Motor neuron (in vitro differentiated cells): ENCODE results near the gene ZMYND8. TPM values are rescaled to one million over a fixed set of nuclear protein-coding genes. Genes with fewer than 3 reads are reported as not detected.
"Not testable (repeated sequence)": the region's sequence is repeated elsewhere in the genome, so short reads cannot be mapped to it uniquely, and the experiment has no call there.

Experiments
- ATAC-seq, 8 experiments: fragments of 200-7000 bp; cut with Tn5 transposase; replicated peaks in 6 of 8; 2 replicates each; pipeline ENCODE4 v1.8.0; 2021; ENCODE audit warnings: mild to moderate bottlenecking in 8 of 8, moderate library complexity in 8 of 8
- H3K27ac ChIP-seq, 2 donors: fragments of 250-450 bp; sonication (Bioruptor Pico); 2 replicates each; pipeline ENCODE4 v1.9.0; 2021; ENCODE audit warnings: antibody characterized with exemption in 2 of 2, mild to moderate bottlenecking in 2 of 2, moderate library complexity in 1 of 2
- H3K4me1 ChIP-seq, 2 donors: fragments of 250-450 bp; sonication (Bioruptor Pico); replicated peaks in 1 of 2; 2 replicates each; pipeline ENCODE4 v1.6.1; 2021; ENCODE audit warnings: antibody characterized with exemption in 2 of 2, mild to moderate bottlenecking in 2 of 2, moderate library complexity in 1 of 2
- H3K4me3 ChIP-seq, 5 donors: fragments of 250-450 bp; sonication (Bioruptor Pico); 2 replicates each; pipeline ENCODE4 v1.9.0; 2021; ENCODE audit warnings: antibody characterized with exemption in 5 of 5, mild to moderate bottlenecking in 5 of 5, moderate library complexity in 4 of 5
- WGBS, 10 experiments: fragments of 450-650 bp; shearing (Covaris generic); methylation state at CpG; one replicate each; pipeline ENCODE4 v1.0.0; 2022; 5-methylcytosine and 5-hydroxymethylcytosine counted together
- in situ Hi-C, 9 experiments: fragments of 400-800 bp; cut with MboI; loops; one replicate each; pipeline ENCODE4 v1.15.0; 2021; ENCODE audit warnings: low sequenced_read_pairs in 9 of 9, low pct_unique_long_range_greater_than_20kb in 2 of 9; ENCODE audit not compliant: unreplicated experiment in 9 of 9
- total RNA-seq, 8 experiments: library from RNA; unstranded; fragments of 300-600 nt; gene quantifications; 2 replicates each; pipeline versions ENCODE4 v1.2.3 to v1.2.4, GENCODE V29; 2022

Gene ZMYND8
- total RNA-seq, 8 experiments from 2014 or later = 18.1 to 90.8 (median 36.7) TPM

DNA sequence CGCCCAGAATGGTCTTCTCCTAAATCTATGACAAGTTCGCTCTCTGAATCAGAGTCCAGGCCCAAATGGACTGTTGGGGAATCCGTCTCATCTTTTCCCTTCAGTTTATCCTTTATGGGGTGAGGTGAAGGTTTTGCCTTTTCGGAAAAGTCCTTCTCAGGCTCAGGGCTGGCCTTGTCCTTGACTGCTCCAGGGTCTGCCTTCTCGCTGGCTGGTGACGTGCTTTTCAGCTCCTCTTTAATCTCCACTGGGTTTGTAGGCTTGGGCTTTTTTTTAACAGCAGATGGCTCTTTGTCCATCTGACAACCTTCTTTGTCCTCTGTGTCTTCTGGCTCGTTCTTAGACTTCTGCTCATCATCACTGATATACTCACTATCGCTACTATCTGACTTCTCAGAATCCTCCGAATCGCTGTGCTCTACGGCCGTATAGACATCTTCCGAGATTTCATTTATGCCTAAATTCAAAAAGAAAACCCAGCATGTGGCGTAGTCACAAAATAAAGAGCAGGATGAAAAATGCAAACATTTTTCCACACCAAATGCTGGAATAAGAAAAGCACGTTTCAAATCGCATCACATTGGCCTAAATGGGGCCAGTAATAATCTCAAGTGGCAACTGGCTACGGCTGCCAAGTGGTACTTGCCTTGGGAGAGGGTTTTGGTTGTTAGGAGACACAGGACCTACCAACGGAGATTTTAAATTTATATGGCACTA is 110.3 kb downstream of the ZMYND8 start:
- in situ Hi-C loops = no loop called here
- ATAC-seq = no peak
- Histone ChIP-seq H3K4me3 (no peak overlapping the region), H3K27ac (no peak overlapping the region), H3K4me1 (peaks cover 14 to 20% of the 10 kb centered on the region in 2 donors)
- 88 to 100% (median 95%) methylated on average over 2 to 18 of the region's 18 CpGs for WGBS, 10 experiments

DNA sequence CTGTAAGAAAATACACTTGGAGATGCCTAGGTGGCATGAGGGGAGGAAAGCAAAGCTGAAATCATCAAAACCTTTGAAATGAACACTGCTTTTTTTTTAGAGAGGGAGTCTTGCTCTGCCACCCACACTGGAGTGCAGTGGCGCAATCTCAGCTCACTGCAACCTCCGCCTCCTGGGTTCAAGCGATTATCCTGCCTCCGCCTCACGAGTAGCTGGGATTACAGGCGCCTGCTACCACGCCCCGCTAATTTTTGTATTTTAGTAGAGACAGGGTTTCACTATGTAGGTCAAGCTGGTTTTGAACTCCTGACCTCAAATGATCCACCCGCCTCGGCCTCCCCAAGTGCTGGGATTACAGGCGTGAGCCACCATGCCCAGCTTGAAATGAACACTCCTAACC is 111.3 kb downstream of the ZMYND8 start:
- H3K4me3 ChIP-seq, ATAC-seq, in situ Hi-C loops, H3K27ac ChIP-seq: not testable (repeated sequence)
- peaks cover 14 to 20% of the 10 kb centered on the region in 2 donors for H3K4me1 ChIP-seq
- 85 to 100% (median 100%) methylated on average over 2 to 6 of the region's 11 CpGs; no CpG with 5 or more reads in 5 of the 10 experiments for WGBS, 10 experiments

DNA sequence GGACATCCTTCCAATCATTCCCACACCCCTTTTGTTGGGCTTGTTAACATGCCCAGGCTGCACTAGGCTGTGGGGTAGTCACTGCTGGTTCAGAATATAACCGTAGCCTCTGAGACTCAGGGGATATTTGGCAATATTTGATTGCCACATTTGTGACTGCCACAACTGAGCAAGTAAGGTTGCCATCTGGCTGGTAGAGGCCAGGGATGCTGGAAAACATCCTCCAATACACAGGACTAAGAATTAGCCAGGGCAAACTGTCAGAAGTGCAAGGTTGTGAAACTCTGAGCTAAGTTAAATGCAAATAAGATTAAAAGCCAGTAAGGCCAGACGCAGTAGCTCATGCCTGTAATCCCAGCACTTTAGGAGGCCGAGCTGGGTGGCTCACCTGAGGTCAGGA is 112.0 kb downstream of the ZMYND8 start:
- in situ Hi-C loops = no loop called here
- no peak for ATAC-seq
- 86 to 100% (median 100%) methylated on average over 1 to 2 of the region's 3 CpGs; no CpG with 5 or more reads in 4 of the 10 experiments for WGBS, 10 experiments
- H3K4me3 ChIP-seq = no peak overlapping the region
- peaks cover 14 to 20% of the 10 kb centered on the region in 2 donors for H3K4me1 ChIP-seq
- no peak overlapping the region for H3K27ac ChIP-seq

DNA sequence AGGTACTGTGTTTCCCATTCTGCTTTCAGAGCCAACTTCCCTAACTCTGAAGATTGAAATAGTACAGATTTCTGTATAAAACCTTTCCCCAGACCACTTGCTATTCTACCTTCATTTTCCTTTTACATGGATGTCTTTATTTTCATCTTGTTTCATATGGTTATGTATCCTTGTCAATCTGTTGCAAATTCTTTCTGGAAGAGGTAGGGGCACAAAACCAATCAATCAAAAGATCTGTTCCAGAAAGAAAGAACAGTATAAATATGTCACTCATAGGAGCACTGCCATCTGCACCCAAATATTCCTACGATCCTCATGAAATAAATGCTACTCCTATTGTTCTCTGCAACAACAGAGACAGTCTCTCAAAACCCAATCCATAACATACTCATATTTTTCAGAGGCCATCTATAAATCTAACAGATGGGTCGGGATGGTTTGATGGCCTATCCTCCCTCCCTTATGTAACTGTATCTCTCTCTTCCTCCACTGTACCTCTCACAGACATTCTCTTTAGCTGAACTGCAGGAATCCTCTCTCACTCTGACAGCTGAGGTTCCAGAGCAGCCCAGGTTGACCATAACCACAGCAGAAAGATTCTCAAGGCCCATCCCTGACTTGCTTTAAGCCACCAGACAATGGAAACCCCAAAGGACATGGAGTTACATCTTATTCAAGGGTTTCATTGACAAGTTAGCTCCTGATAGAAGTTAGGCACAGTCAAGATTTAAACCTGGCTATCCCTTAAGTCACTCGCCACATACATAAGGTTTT is 112.8 kb downstream of the ZMYND8 start:
- no peak overlapping the region for H3K4me3 ChIP-seq
- peaks cover 14 to 20% of the 10 kb centered on the region in 2 donors for H3K4me1 ChIP-seq
- no peak overlapping the region for H3K27ac ChIP-seq
- in situ Hi-C loops = no loop called here
- no peak for ATAC-seq
- WGBS, 10 experiments = 80 to 100% (median 100%) methylated on average over 1 to 2 of the region's 3 CpGs; no CpG with 5 or more reads in 1 of the 10 experiments

GRCh38 chr20:47243003-47243402 is 113.5 kb downstream of the ZMYND8 start:
- H3K4me3 ChIP-seq = no peak overlapping the region
- H3K27ac ChIP-seq = no peak overlapping the region
- WGBS, 10 experiments = 70 to 100% (median 88%) methylated on average over 1 to 4 of the region's 4 CpGs
- peaks cover 14 to 20% of the 10 kb centered on the region in 2 donors for H3K4me1 ChIP-seq
- in situ Hi-C loops = no loop called here
- peak in 1 of 8 experiments; percentile 30 for ATAC-seq

GRCh38 chr20:47241345-47241781 is 115.1 kb downstream of the ZMYND8 start:
- H3K27ac ChIP-seq = no peak overlapping the region
- in situ Hi-C loops = no loop called here
- 59 to 97% (median 90%) methylated on average over 2 to 7 of the region's 8 CpGs; no CpG with 5 or more reads in 1 of the 10 experiments for WGBS, 10 experiments
- peaks cover 14 to 20% of the 10 kb centered on the region in 2 donors for H3K4me1 ChIP-seq
- no peak overlapping the region for H3K4me3 ChIP-seq
- ATAC-seq = no peak

- H3K27ac ChIP-seq, H3K4me3 ChIP-seq, in situ Hi-C loops, ATAC-seq: not testable (repeated sequence)
- 92 to 100% (median 96%) methylated on average over 6 to 20 of the region's 20 CpGs; no CpG with 5 or more reads in 7 of the 10 experiments for WGBS, 10 experiments
- peaks cover 14 to 20% of the 10 kb centered on the region in 2 donors for H3K4me1 ChIP-seq
Measured at GRCh38 chr20:47240096-47240495, 116.4 kb downstream of the ZMYND8 start.

DNA sequence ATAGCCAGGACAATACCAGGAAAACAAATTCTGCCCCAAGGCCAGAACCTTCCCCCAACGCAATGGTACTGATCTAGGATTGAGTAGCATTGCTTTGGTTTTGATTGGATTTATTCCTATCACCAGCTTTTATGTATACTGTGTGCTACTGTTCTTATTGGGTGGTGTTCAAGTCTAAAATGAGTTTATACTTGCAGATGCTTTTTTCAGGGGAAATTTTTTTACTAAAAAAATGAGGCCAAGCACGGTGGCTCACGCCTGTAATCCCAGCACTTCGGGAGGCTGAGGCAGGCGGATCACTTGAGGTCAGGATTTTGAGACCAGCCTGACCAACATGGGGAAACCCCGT is 116.8 kb downstream of the ZMYND8 start:
- H3K27ac ChIP-seq = no peak overlapping the region
- ATAC-seq = no peak
- 75 to 100% (median 94%) methylated on average over 1 to 6 of the region's 6 CpGs; no CpG with 5 or more reads in 5 of the 10 experiments for WGBS, 10 experiments
- H3K4me1 ChIP-seq = peaks cover 14 to 20% of the 10 kb centered on the region in 2 donors
- in situ Hi-C loops = no loop called here
- no peak overlapping the region for H3K4me3 ChIP-seq

DNA sequence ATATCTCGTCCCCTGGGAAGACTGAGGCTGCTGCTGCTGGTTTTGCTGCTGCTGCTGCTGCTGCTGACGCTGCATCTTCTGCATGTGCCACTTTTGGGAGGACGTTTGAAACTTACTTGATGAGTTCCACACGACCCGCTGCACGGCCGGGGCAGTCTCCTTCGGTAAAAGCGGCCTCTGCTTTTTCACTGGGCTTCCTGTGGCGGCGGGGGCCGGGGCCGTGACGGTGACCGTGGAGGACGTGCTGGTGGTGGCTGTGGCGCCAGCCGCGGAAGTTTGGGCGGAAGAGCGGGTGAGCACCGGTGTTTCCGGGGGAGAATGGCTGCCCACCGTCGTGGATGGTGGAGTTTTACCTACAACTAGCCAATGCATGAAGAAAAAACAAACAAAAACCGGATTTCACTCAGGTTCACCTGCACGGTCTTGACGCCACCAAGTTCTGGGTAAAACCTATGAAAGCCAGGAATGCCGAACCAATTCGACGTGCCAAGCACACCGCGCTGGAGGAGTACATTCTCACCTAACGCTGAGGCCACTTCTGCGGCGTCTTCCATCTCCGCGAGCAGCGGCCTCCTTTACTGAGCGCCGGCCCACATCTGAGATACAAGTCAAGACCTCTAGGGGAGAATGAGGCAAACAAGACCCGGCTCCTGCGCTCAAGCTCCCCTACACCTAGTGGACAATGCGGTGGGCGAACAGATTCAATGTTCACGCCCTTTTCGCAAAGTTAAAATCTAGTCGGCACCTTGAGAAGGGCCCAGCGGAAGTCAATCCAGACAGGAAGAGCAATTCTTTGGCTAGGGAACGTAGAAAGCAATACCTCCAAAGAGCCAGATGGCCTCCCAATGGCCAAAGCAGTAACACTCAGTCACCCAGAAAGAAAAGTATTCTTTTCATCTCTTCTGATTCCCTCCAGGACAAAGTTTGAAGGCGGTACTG is 117.5 kb downstream of the ZMYND8 start:
- peaks cover 14 to 20% of the 10 kb centered on the region in 2 donors for H3K4me1 ChIP-seq
- in situ Hi-C loops = no loop called here
- ATAC-seq = no peak
- no peak overlapping the region for H3K4me3 ChIP-seq
- H3K27ac ChIP-seq = no peak overlapping the region
- 71 to 100% (median 96%) methylated on average over 1 to 27 of the region's 51 CpGs for WGBS, 10 experiments

GRCh38 chr20:47237715-47238114 is 118.8 kb downstream of the ZMYND8 start:
- 80 to 100% (median 95%) methylated on average over 1 to 4 of the region's 4 CpGs; no CpG with 5 or more reads in 3 of the 10 experiments for WGBS, 10 experiments
- ATAC-seq = no peak
- H3K4me1 ChIP-seq = peaks cover 8 to 9% of the 10 kb centered on the region in 2 donors
- no peak overlapping the region for H3K27ac ChIP-seq
- in situ Hi-C loops = no loop called here
- no peak overlapping the region for H3K4me3 ChIP-seq

GRCh38 chr20:47236639-47236900 is 119.9 kb downstream of the ZMYND8 start:
- WGBS, 10 experiments = 89 to 100% (median 100%) methylated on average over 1 of the region's 1 CpG; no CpG with 5 or more reads in 5 of the 10 experiments
- ATAC-seq = no peak
- Histone ChIP-seq H3K27ac (no peak overlapping the region), H3K4me3 (no peak overlapping the region), H3K4me1 (peaks cover 0 to under 1% of the 10 kb centered on the region in 2 donors)
- in situ Hi-C loops = no loop called here

- no peak overlapping the region for H3K27ac ChIP-seq
- H3K4me3 ChIP-seq = no peak overlapping the region
- in situ Hi-C loops = no loop called here
- peak in 1 of 8 experiments; percentile 66 for ATAC-seq
- H3K4me1 ChIP-seq = peaks cover 5 to 6% of the 10 kb centered on the region in 2 donors
- 66 to 100% (median 95%) methylated on average over 4 to 12 of the region's 14 CpGs; no CpG with 5 or more reads in 3 of the 10 experiments for WGBS, 10 experiments
Measured at GRCh38 chr20:47235853-47236638, 120.5 kb downstream of the ZMYND8 start.
